HL-60 (cell line): ENCODE data around the gene CD177.

Experiments used
- CTCF ChIP-seq: IDR thresholded peaks from one replicate; pipeline ENCODE4 v1.5.1; 2011; ENCODE audit warnings: low read length, control low read depth, inconsistent platforms; ENCODE audit not compliant: insufficient read depth
- POLR2AphosphoS5 ChIP-seq: IDR thresholded peaks from 2 replicates; pipeline ENCODE4 v1.6.1; 2012; ENCODE audit warnings: low read depth
- REST ChIP-seq: IDR thresholded peaks from 2 replicates; pipeline ENCODE4 v1.6.1; 2012; ENCODE audit warnings: low read depth; ENCODE audit not compliant: insufficient replicate concordance
- SPI1 ChIP-seq: IDR thresholded peaks from 2 replicates; pipeline ENCODE4 v1.6.1; 2012; ENCODE audit warnings: low read depth, mild to moderate bottlenecking, borderline replicate concordance

DNA sequence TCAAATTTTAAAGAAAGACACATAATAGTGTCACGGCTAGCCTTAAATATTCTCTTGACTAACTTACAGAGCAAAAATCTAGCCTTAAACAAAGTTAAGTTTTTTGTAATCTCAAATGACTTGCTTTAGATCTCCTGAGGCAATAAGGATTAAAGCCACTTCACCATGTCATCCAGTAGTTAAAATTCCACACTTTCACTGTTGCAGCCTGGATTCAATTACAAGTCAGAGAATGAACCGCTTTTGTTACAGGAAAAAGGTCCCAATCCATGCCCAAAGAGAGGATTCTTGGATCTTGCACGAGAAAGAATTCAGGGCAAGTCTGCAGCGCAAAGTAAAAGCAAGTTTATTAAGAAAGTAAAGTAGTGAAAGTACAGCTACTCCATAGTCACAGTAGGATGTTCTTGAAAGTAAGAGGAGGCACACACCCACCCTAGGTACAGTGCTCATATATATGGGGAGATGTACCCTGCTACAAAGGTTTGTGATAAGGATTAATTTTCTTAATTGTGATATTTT is 34.6 kb upstream of the CD177 start:
- no peak for TF ChIP-seq CTCF
- TF ChIP-seq REST: no peak
- no peak for TF ChIP-seq SPI1
- TF ChIP-seq POLR2AphosphoS5: no peak
